Endothelial cell of umbilical vein (primary cell): ENCODE results near the gene NDC80.

Experiments used
- EZH2 ChIP-seq: IDR thresholded peaks from 2 replicates; pipeline ENCODE4 v1.6.1; 2012; ENCODE audit warnings: borderline replicate concordance, low read depth, mild to moderate bottlenecking, moderate library complexity, low read length, inconsistent platforms; ENCODE audit not compliant: severe bottlenecking
- FOS ChIP-seq: IDR thresholded peaks from 2 replicates; pipeline ENCODE4 v1.6.1; 2011; ENCODE audit warnings: mild to moderate bottlenecking, low read length, moderate library complexity, borderline replicate concordance; ENCODE audit not compliant: insufficient read depth
- GATA2 ChIP-seq: IDR thresholded peaks from 2 replicates; pipeline ENCODE4 v1.7.0; 2011; ENCODE audit warnings: low read depth, mild to moderate bottlenecking, moderate library complexity, mixed read lengths, low read length; ENCODE audit not compliant: insufficient read length, insufficient read depth
- JUN ChIP-seq: IDR thresholded peaks from 2 replicates; pipeline ENCODE4 v1.6.1; 2011; ENCODE audit warnings: borderline replicate concordance, low read depth; ENCODE audit not compliant: insufficient read length, insufficient read depth
- MYC ChIP-seq: IDR thresholded peaks from one replicate; pipeline ENCODE4 v1.6.1; 2011; ENCODE audit warnings: mild to moderate bottlenecking, low read depth, low read length
- POLR2A ChIP-seq: IDR thresholded peaks from 2 replicates; pipeline ENCODE4 v1.6.1; 2012; ENCODE audit warnings: low read depth, mild to moderate bottlenecking, control low read depth, low read length
- POLR2AphosphoS5 ChIP-seq: IDR thresholded peaks from 2 replicates; pipeline ENCODE4 v1.6.1; 2012; ENCODE audit warnings: low read depth, mild to moderate bottlenecking, control low read depth, low read length, moderate library complexity; ENCODE audit not compliant: insufficient read depth
- TF ChIP-seq, protein P1 (sequence below), 2 donors: IDR thresholded peaks; 1 replicate in 1 of 2; 2 replicates in 1 of 2; pipeline ENCODE4 v1.5.1; 2011; ENCODE audit warnings: low read length in 2 of 2, mild to moderate bottlenecking in 2 of 2, moderate library complexity in 2 of 2, control low read depth in 1 of 2, inconsistent platforms in 1 of 2, low read depth in 1 of 2; ENCODE audit not compliant: insufficient read depth in 1 of 2; ENCODE audit errors: extremely low read depth in 1 of 2
- TF ChIP-seq, protein P2 (sequence below): IDR thresholded peaks from 2 replicates; pipeline ENCODE4 v1.6.1; 2011; ENCODE audit not compliant: insufficient read depth, insufficient read length

- TF ChIP-seq POLR2AphosphoS5, result no peak
- no peak for TF ChIP-seq EZH2
- TF ChIP-seq, protein P1, sequence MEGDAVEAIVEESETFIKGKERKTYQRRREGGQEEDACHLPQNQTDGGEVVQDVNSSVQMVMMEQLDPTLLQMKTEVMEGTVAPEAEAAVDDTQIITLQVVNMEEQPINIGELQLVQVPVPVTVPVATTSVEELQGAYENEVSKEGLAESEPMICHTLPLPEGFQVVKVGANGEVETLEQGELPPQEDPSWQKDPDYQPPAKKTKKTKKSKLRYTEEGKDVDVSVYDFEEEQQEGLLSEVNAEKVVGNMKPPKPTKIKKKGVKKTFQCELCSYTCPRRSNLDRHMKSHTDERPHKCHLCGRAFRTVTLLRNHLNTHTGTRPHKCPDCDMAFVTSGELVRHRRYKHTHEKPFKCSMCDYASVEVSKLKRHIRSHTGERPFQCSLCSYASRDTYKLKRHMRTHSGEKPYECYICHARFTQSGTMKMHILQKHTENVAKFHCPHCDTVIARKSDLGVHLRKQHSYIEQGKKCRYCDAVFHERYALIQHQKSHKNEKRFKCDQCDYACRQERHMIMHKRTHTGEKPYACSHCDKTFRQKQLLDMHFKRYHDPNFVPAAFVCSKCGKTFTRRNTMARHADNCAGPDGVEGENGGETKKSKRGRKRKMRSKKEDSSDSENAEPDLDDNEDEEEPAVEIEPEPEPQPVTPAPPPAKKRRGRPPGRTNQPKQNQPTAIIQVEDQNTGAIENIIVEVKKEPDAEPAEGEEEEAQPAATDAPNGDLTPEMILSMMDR (IDR thresholded peaks at IDR 0.05; ENCODE audit: extremely low read depth in 1 of 2, insufficient read depth in 1 of 2, low read depth in 1 of 2, low read length in 2 of 2), result no peak
- no peak for TF ChIP-seq POLR2A
- no peak for TF ChIP-seq GATA2
- TF ChIP-seq, protein P2, sequence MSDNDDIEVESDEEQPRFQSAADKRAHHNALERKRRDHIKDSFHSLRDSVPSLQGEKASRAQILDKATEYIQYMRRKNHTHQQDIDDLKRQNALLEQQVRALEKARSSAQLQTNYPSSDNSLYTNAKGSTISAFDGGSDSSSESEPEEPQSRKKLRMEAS, result no peak
- TF ChIP-seq MYC, result no peak
- TF ChIP-seq FOS, result no peak
- no peak for TF ChIP-seq JUN
Measured at GRCh38 chr18:2551425-2551824, 19.9 kb upstream of the NDC80 start.
